ENCODE results near the gene ALDH18A1. TPM values are rescaled to one million over a fixed set of nuclear protein-coding genes. Genes with fewer than 3 reads are reported as not detected.

ALDH18A1 gene
- total RNA-seq, 2 donors from 2014 or later, result 87.0 to 91.1 TPM

GRCh38 chr10:95663496-95663895 lies 7.0 kb upstream of the ALDH18A1 start:
- H3K4me1 Mint-ChIP-seq (ENCODE audit: low read depth in 2 of 2), result no peaks in the 10 kb centered on the region
- ATAC-seq, result no peak
- H3K27ac Mint-ChIP-seq, result no peak overlapping the region
- no peak overlapping the region for H3K4me3 Mint-ChIP-seq
- no peak for DNase-seq (ENCODE audit: low spot score)
- no peaks in the 10 kb centered on the region for H3K27me3 Mint-ChIP-seq
- no peaks in the 10 kb centered on the region for H3K9me3 Mint-ChIP-seq
- H3K36me3 Mint-ChIP-seq, result peaks cover 16% of the 10 kb centered on the region

- no peak for DNase-seq (ENCODE audit: low spot score)
- no peak overlapping the region for H3K4me3 Mint-ChIP-seq
- H3K4me1 Mint-ChIP-seq (ENCODE audit: low read depth in 2 of 2), result peaks cover 1% of the 10 kb centered on the region in 2 donors
- ATAC-seq, result no peak
- no peaks in the 10 kb centered on the region for H3K9me3 Mint-ChIP-seq
- H3K27me3 Mint-ChIP-seq, result no peaks in the 10 kb centered on the region
- H3K36me3 Mint-ChIP-seq, result peaks cover 4% of the 10 kb centered on the region
- peak overlapping the region in 1 of 2 donors; percentile 3 for H3K27ac Mint-ChIP-seq
Measured at GRCh38 chr10:95661818-95662217, 5.3 kb upstream of the ALDH18A1 start.

- H3K36me3 Mint-ChIP-seq, result peaks cover 5% of the 10 kb centered on the region
- no peak overlapping the region for H3K27ac Mint-ChIP-seq
- H3K27me3 Mint-ChIP-seq, result no peaks in the 10 kb centered on the region
- H3K4me1 Mint-ChIP-seq (ENCODE audit: low read depth in 2 of 2), result peaks cover 12% of the 10 kb centered on the region in 2 donors
- H3K4me3 Mint-ChIP-seq, result no peak overlapping the region
- DNase-seq (ENCODE audit: low spot score) (no peak), ATAC-seq (no peak)
- H3K9me3 Mint-ChIP-seq, result no peaks in the 10 kb centered on the region
Measured at GRCh38 chr10:95660283-95660682, 3.8 kb upstream of the ALDH18A1 start.

- DNase-seq (ENCODE audit: low spot score) (no peak), ATAC-seq (no peak)
- no peaks in the 10 kb centered on the region for H3K9me3 Mint-ChIP-seq
- H3K4me1 Mint-ChIP-seq (ENCODE audit: low read depth in 2 of 2), result peaks cover 13 to 19% of the 10 kb centered on the region in 2 donors
- no peaks in the 10 kb centered on the region for H3K27me3 Mint-ChIP-seq
- H3K36me3 Mint-ChIP-seq, result peaks cover 16% of the 10 kb centered on the region
- peak overlapping the region; percentile 99 for H3K4me3 Mint-ChIP-seq
- H3K27ac Mint-ChIP-seq, result peak overlapping the region in 1 of 2 donors; percentile 87
Measured at GRCh38 chr10:95657250-95657649, 739 bp upstream of the ALDH18A1 start.

- ATAC-seq (peak in 1 of 2 donors; percentile 29), DNase-seq (ENCODE audit: low spot score) (no peak)
- peaks cover 17 to 19% of the 10 kb centered on the region in 2 donors for H3K4me1 Mint-ChIP-seq (ENCODE audit: low read depth in 2 of 2)
- H3K9me3 Mint-ChIP-seq, result peaks cover 8% of the 10 kb centered on the region
- H3K27me3 Mint-ChIP-seq, result no peaks in the 10 kb centered on the region
- H3K36me3 Mint-ChIP-seq, result peaks cover 30% of the 10 kb centered on the region
- peak overlapping the region; percentile 99 for H3K4me3 Mint-ChIP-seq
- peak overlapping the region; percentile 87 to 96 for H3K27ac Mint-ChIP-seq
Measured at GRCh38 chr10:95655571-95656290, 780 bp downstream of the ALDH18A1 start.

GRCh38 chr10:95653895-95654294 lies 2.6 kb downstream of the ALDH18A1 start:
- no peak for ATAC-seq
- H3K4me1 Mint-ChIP-seq (ENCODE audit: low read depth in 2 of 2), result peaks cover 19% of the 10 kb centered on the region in 2 donors
- peaks cover 33% of the 10 kb centered on the region for H3K36me3 Mint-ChIP-seq

GRCh38 chr10:95651346-95652060 lies 5.0 kb downstream of the ALDH18A1 start:
- no peak for ATAC-seq
- DNase-seq (ENCODE audit: low spot score), result no peak
- Mint-ChIP-seq H3K27me3 (no peaks in the 10 kb centered on the region), H3K9me3 (peaks cover 8% of the 10 kb centered on the region), H3K27ac (no peak overlapping the region), H3K36me3 (peaks cover 40% of the 10 kb centered on the region), H3K4me3 (no peak overlapping the region), H3K4me1 (ENCODE audit: low read depth in 2 of 2) (peaks cover 15% of the 10 kb centered on the region in 2 donors)

More at GRCh38 chr10:95653895-95654294, 2.6 kb downstream of the ALDH18A1 start:
- no peak overlapping the region for H3K4me3 Mint-ChIP-seq
- no peak overlapping the region for H3K27ac Mint-ChIP-seq
- H3K27me3 Mint-ChIP-seq, result no peaks in the 10 kb centered on the region
- H3K9me3 Mint-ChIP-seq, result peaks cover 8% of the 10 kb centered on the region
- DNase-seq (ENCODE audit: low spot score), result no peak

- Mint-ChIP-seq H3K36me3 (peaks cover 35% of the 10 kb centered on the region), H3K4me1 (ENCODE audit: low read depth in 2 of 2) (peaks cover 7% of the 10 kb centered on the region in 2 donors), H3K4me3 (no peak overlapping the region), H3K27ac (peak overlapping the region in 1 of 2 donors; percentile 47), H3K9me3 (peaks cover 8% of the 10 kb centered on the region), H3K27me3 (no peaks in the 10 kb centered on the region)
- no peak for ATAC-seq
- no peak for DNase-seq (ENCODE audit: low spot score)
Measured at GRCh38 chr10:95650232-95650631, 6.3 kb downstream of the ALDH18A1 start.

GRCh38 chr10:95648138-95648537 lies 8.4 kb downstream of the ALDH18A1 start:
- DNase-seq (ENCODE audit: low spot score) (no peak), ATAC-seq (no peak)
- Mint-ChIP-seq H3K9me3 (peaks cover 8% of the 10 kb centered on the region), H3K4me3 (no peak overlapping the region), H3K4me1 (ENCODE audit: low read depth in 2 of 2) (peaks cover 0 to 6% of the 10 kb centered on the region in 2 donors), H3K27ac (no peak overlapping the region), H3K27me3 (no peaks in the 10 kb centered on the region), H3K36me3 (peaks cover 29% of the 10 kb centered on the region)

- Mint-ChIP-seq H3K27ac (no peak overlapping the region), H3K4me1 (ENCODE audit: low read depth in 2 of 2) (peaks cover 0 to 4% of the 10 kb centered on the region in 2 donors), H3K4me3 (no peak overlapping the region), H3K36me3 (peaks cover 15% of the 10 kb centered on the region), H3K27me3 (no peaks in the 10 kb centered on the region), H3K9me3 (peaks cover 2% of the 10 kb centered on the region)
- no peak for ATAC-seq
- DNase-seq (ENCODE audit: low spot score), result no peak
Measured at GRCh38 chr10:95646160-95646559, 10.4 kb downstream of the ALDH18A1 start.

- no peaks in the 10 kb centered on the region for H3K9me3 Mint-ChIP-seq
- DNase-seq (ENCODE audit: low spot score), result no peak
- H3K36me3 Mint-ChIP-seq, result peaks cover 18% of the 10 kb centered on the region
- no peak overlapping the region for H3K4me3 Mint-ChIP-seq
- no peaks in the 10 kb centered on the region for H3K4me1 Mint-ChIP-seq (ENCODE audit: low read depth in 2 of 2)
- H3K27ac Mint-ChIP-seq, result no peak overlapping the region
- ATAC-seq, result no peak
- H3K27me3 Mint-ChIP-seq, result no peaks in the 10 kb centered on the region
Measured at GRCh38 chr10:95644901-95645300, 11.6 kb downstream of the ALDH18A1 start.

GRCh38 chr10:95640891-95641315 lies 15.6 kb downstream of the ALDH18A1 start:
- H3K36me3 Mint-ChIP-seq, result peaks cover 15% of the 10 kb centered on the region

GRCh38 chr10:95637911-95638310 lies 18.6 kb downstream of the ALDH18A1 start:
- Mint-ChIP-seq H3K27ac (no peak overlapping the region), H3K4me1 (ENCODE audit: low read depth in 2 of 2) (no peaks in the 10 kb centered on the region), H3K27me3 (no peaks in the 10 kb centered on the region), H3K4me3 (no peak overlapping the region), H3K36me3 (peaks cover 33% of the 10 kb centered on the region), H3K9me3 (no peaks in the 10 kb centered on the region)
- DNase-seq (ENCODE audit: low spot score) (no peak), ATAC-seq (no peak)

More at GRCh38 chr10:95640891-95641315, 15.6 kb downstream of the ALDH18A1 start:
- Mint-ChIP-seq H3K4me3 (no peak overlapping the region), H3K27ac (no peak overlapping the region), H3K9me3 (no peaks in the 10 kb centered on the region), H3K27me3 (no peaks in the 10 kb centered on the region), H3K4me1 (ENCODE audit: low read depth in 2 of 2) (no peaks in the 10 kb centered on the region)
- ATAC-seq (no peak), DNase-seq (ENCODE audit: low spot score) (no peak)

- Mint-ChIP-seq H3K4me3 (no peak overlapping the region), H3K27ac (no peak overlapping the region), H3K4me1 (ENCODE audit: low read depth in 2 of 2) (no peaks in the 10 kb centered on the region), H3K36me3 (peaks cover 37% of the 10 kb centered on the region), H3K9me3 (no peaks in the 10 kb centered on the region), H3K27me3 (no peaks in the 10 kb centered on the region)
- DNase-seq (ENCODE audit: low spot score) (no peak), ATAC-seq (no peak)
Measured at GRCh38 chr10:95637140-95637539, 19.4 kb downstream of the ALDH18A1 start.

Measured in natural killer cell treated with Interleukin-12 subunit alpha and Interleukin-12 subunit beta and Interleukin-15 and Interleukin-18, amount 100 ng/mL, for 72 hours (primary cell).